Tongue (tissue), 2 donors: Measurements from ENCODE around the gene LAMA5. TPM values are rescaled to one million over a fixed set of nuclear protein-coding genes. Genes with fewer than 3 reads are reported as not detected.

Experiments
- DNase-seq: peaks from one replicate; pipeline ENCODE4 v3.0.0-alpha.2; 2015
- total RNA-seq: library from RNA; depleted of rRNA; stranded (reverse); fragments of >200 nt; gene quantifications from one replicate; pipeline ENCODE4 v1.2.3, GENCODE V29; 2014

The LAMA5 gene
- total RNA-seq, 1 donor from 2014 or later: 96.6 TPM

GRCh38 chr20:62344092-62344491 is 23.0 kb downstream of the LAMA5 start:
- no peak for DNase-seq

- DNase-seq: no peak
Measured at GRCh38 chr20:62342910-62343309, 24.2 kb downstream of the LAMA5 start.

- DNase-seq: no peak
Measured at GRCh38 chr20:62339647-62340062, 27.5 kb downstream of the LAMA5 start.

GRCh38 chr20:62338294-62338620 is 28.9 kb downstream of the LAMA5 start:
- no peak for DNase-seq

GRCh38 chr20:62337558-62338293 is 29.4 kb downstream of the LAMA5 start:
- DNase-seq: no peak

GRCh38 chr20:62336775-62337557 is 30.1 kb downstream of the LAMA5 start:
- DNase-seq: no peak

GRCh38 chr20:62336329-62336728 is 30.8 kb downstream of the LAMA5 start:
- no peak for DNase-seq

- DNase-seq: no peak
Measured at GRCh38 chr20:62335532-62335931, 31.6 kb downstream of the LAMA5 start.

GRCh38 chr20:62334881-62335280 is 32.2 kb downstream of the LAMA5 start:
- no peak for DNase-seq

- DNase-seq: no peak
Measured at GRCh38 chr20:62333820-62334595, 33.1 kb downstream of the LAMA5 start.

- no peak for DNase-seq
Measured at GRCh38 chr20:62332989-62333819, 33.9 kb downstream of the LAMA5 start.

GRCh38 chr20:62332421-62332820 is 34.7 kb downstream of the LAMA5 start:
- no peak for DNase-seq

- DNase-seq: no peak
Measured at GRCh38 chr20:62331347-62331746, 35.8 kb downstream of the LAMA5 start.

GRCh38 chr20:62330576-62331317 is 36.4 kb downstream of the LAMA5 start:
- DNase-seq: no peak

- no peak for DNase-seq
Measured at GRCh38 chr20:62329389-62330377, 37.4 kb downstream of the LAMA5 start.

- DNase-seq: no peak
Measured at GRCh38 chr20:62328684-62329388, 38.3 kb downstream of the LAMA5 start.

- no peak for DNase-seq
Measured at GRCh38 chr20:62327726-62328495, 39.2 kb downstream of the LAMA5 start.

- no peak for DNase-seq
Measured at GRCh38 chr20:62326959-62327725, 40.0 kb downstream of the LAMA5 start.
